GM23338 (cell line): ENCODE measurements around the gene RPTOR. TPM values are rescaled to one million over a fixed set of nuclear protein-coding genes. Genes with fewer than 3 reads are reported as not detected.

Experiments used
- ATAC-seq: fragments of 200-7000 bp; cut with Tn5 transposase; 3 replicates; pipeline ENCODE4 v1.9.1; 2020
- DNase-seq: peaks from one replicate; pipeline ENCODE4 v3.0.0-alpha.2; 2015; ENCODE audit warnings: low spot score
- H2AFZ ChIP-seq: fragments of 200-600 bp; sonication (generic); 2 replicates; pipeline ENCODE4 v1.8.0; 2016; ENCODE audit warnings: antibody characterized with exemption, mild to moderate bottlenecking, moderate library complexity
- H3F3A ChIP-seq: fragments of 200-600 bp; sonication (generic); replicated peaks from 2 replicates; pipeline ENCODE4 v1.8.0; 2017; ENCODE audit warnings: antibody characterized with exemption, mixed run types, low read depth
- H3K27ac ChIP-seq: fragments of 200-600 bp; sonication (generic); 2 replicates; pipeline ENCODE4 v1.6.1; 2016; ENCODE audit warnings: low read depth
- H3K27me3 ChIP-seq: fragments of 200-600 bp; sonication (generic); 2 replicates; pipeline ENCODE4 v1.8.0; 2016; ENCODE audit warnings: mild to moderate bottlenecking, mixed run types, moderate library complexity; ENCODE audit not compliant: insufficient read depth
- H3K36me3 ChIP-seq: fragments of 200-600 bp; sonication (generic); 2 replicates; pipeline ENCODE4 v1.8.0; 2016; ENCODE audit warnings: mild to moderate bottlenecking; ENCODE audit not compliant: insufficient read depth
- H3K4me1 ChIP-seq: fragments of 200-600 bp; sonication (generic); 2 replicates; pipeline ENCODE4 v1.8.0; 2016; ENCODE audit warnings: mild to moderate bottlenecking, moderate library complexity; ENCODE audit not compliant: insufficient read depth
- H3K4me2 ChIP-seq: fragments of 200-600 bp; sonication (generic); 2 replicates; pipeline ENCODE4 v1.7.1; 2017; ENCODE audit warnings: mixed run types
- H3K4me3 ChIP-seq: fragments of 200-600 bp; sonication (generic); 2 replicates; pipeline ENCODE4 v1.6.1; 2016; ENCODE audit warnings: mixed run types
- H3K79me2 ChIP-seq: fragments of 200-600 bp; sonication (generic); replicated peaks from 2 replicates; pipeline ENCODE4 v1.8.0; 2017; ENCODE audit warnings: mild to moderate bottlenecking; ENCODE audit not compliant: insufficient read depth
- H3K9me2 ChIP-seq: fragments of 200-600 bp; sonication (generic); 2 replicates; pipeline ENCODE4 v1.8.0; 2017; ENCODE audit not compliant: insufficient read depth
- H4K20me1 ChIP-seq: fragments of 200-600 bp; sonication (generic); replicated peaks from 2 replicates; pipeline ENCODE4 v1.8.0; 2017; ENCODE audit warnings: mild to moderate bottlenecking; ENCODE audit not compliant: insufficient read depth
- H3K27ac Mint-ChIP-seq: 2 replicates; pipeline ENCODE4 v1.8.0; 2020; ENCODE audit warnings: inconsistent platforms, mild to moderate bottlenecking, moderate library complexity, mixed read lengths
- H3K27me3 Mint-ChIP-seq: 3 replicates; pipeline ENCODE4 v1.8.0; 2022; ENCODE audit warnings: low read depth, mild to moderate bottlenecking, moderate library complexity, mixed read lengths, inconsistent platforms; ENCODE audit not compliant: insufficient read depth, poor library complexity
- H3K36me3 Mint-ChIP-seq: 3 replicates; pipeline ENCODE4 v1.8.0; 2021; ENCODE audit warnings: low read depth, mild to moderate bottlenecking, inconsistent platforms, moderate library complexity, mixed read lengths
- H3K4me1 Mint-ChIP-seq: 3 replicates; pipeline ENCODE4 v1.8.0; 2020; ENCODE audit warnings: mild to moderate bottlenecking, inconsistent platforms, mixed read lengths
- H3K4me3 Mint-ChIP-seq: 3 replicates; pipeline ENCODE4 v1.8.0; 2021; ENCODE audit warnings: moderate library complexity, mild to moderate bottlenecking, inconsistent platforms, mixed read lengths
- H3K9me3 Mint-ChIP-seq: 3 replicates; pipeline ENCODE4 v1.8.0; 2020; ENCODE audit warnings: moderate library complexity, mild to moderate bottlenecking, inconsistent platforms, mixed read lengths
- CREB1 ChIP-seq: fragments of 250-450 bp; sonication (Bioruptor Pico); IDR thresholded peaks from 2 replicates; pipeline ENCODE4 v1.5.0; 2020; ENCODE audit warnings: low read depth, mild to moderate bottlenecking, moderate library complexity
- CTCF ChIP-seq, 2 experiments: fragments of 200-600 bp in 1 of 2; sonication (generic) in 1 of 2; conservative IDR thresholded peaks; 2 replicates each; pipeline versions ENCODE4 v1.5.1 to v1.6.1; 2016 to 2017; ENCODE audit warnings: antibody characterized with exemption in 2 of 2, low read depth in 2 of 2, mild to moderate bottlenecking in 2 of 2, moderate library complexity in 1 of 2
- ETS1 ChIP-seq: IDR thresholded peaks from 2 replicates; pipeline ENCODE4 v1.6.1; 2016; ENCODE audit warnings: antibody characterized with exemption
- EZH2phosphoT487 ChIP-seq: fragments of 200-600 bp; sonication (generic); IDR thresholded peaks from one replicate; pipeline ENCODE4 v1.8.1; 2018; ENCODE audit warnings: antibody characterized with exemption; ENCODE audit not compliant: unreplicated experiment
- JUNB ChIP-seq: IDR thresholded peaks from one replicate; pipeline ENCODE4 v1.6.1; 2016; ENCODE audit warnings: antibody characterized with exemption; ENCODE audit not compliant: unreplicated experiment
- POLR2AphosphoS5 ChIP-seq: IDR thresholded peaks from 2 replicates; pipeline ENCODE4 v1.6.1; 2016; ENCODE audit warnings: antibody characterized with exemption, low read depth
- STAT1 ChIP-seq: IDR thresholded peaks from one replicate; pipeline ENCODE4 v1.6.1; 2016; ENCODE audit warnings: antibody characterized with exemption; ENCODE audit not compliant: unreplicated experiment
- ZNF114 ChIP-seq: fragments of 250-450 bp; sonication (Bioruptor Pico); IDR thresholded peaks from 2 replicates; pipeline ENCODE4 v1.5.0; 2020; ENCODE audit warnings: mild to moderate bottlenecking, moderate library complexity
- ZNF331 ChIP-seq: fragments of 250-450 bp; sonication (Bioruptor Pico); IDR thresholded peaks from 2 replicates; pipeline ENCODE4 v1.5.0; 2020; ENCODE audit warnings: low read depth, mild to moderate bottlenecking, moderate library complexity
- ZNF462 ChIP-seq: fragments of 250-450 bp; sonication (Bioruptor Pico); IDR thresholded peaks from 2 replicates; pipeline ENCODE4 v1.5.0; 2020; ENCODE audit warnings: mild to moderate bottlenecking, moderate library complexity
- polyA plus RNA-seq: library from polyadenylated mRNA; unstranded; fragments of >200 nt; fragmentation: Nextera tagmentation; extraction: Ambion mirVana; gene quantifications from 2 replicates; pipeline ENCODE4 v1.2.1, GENCODE V29; 2016
- total RNA-seq: library from RNA; depleted of rRNA; stranded (reverse); fragments of >200 nt; shearing (Covaris generic); gene quantifications from 2 replicates; pipeline ENCODE4 v1.2.3, GENCODE V29; 2014

The RPTOR gene
- total and polyA plus RNA-seq, 2 experiments from 2014 or later: 9.5 to 38.0 TPM

- H3K27ac Mint-ChIP-seq: no peak overlapping the region
- no peaks in the 10 kb centered on the region for H3K27me3 ChIP-seq
- ATAC-seq: no peak
Measured at GRCh38 chr17:80503921-80504320, 40.7 kb upstream of the RPTOR start.

More at GRCh38 chr17:80503921-80504320, 40.7 kb upstream of the RPTOR start:
- Mint-ChIP-seq H3K9me3 (no peaks in the 10 kb centered on the region), H3K36me3 (peaks cover 3% of the 10 kb centered on the region; the same call in 1 of the 3 replicates), H3K4me3 (no peak overlapping the region), H3K27me3 (peaks cover 12% of the 10 kb centered on the region), H3K4me1 (peaks cover 5% of the 10 kb centered on the region)
- TF ChIP-seq POLR2AphosphoS5 (no peak), ZNF114 (CRISPR knock-in tag) (no peak), CREB1 (CRISPR knock-in tag) (no peak), ETS1 (no peak), JUNB (no peak), ZNF462 (CRISPR knock-in tag) (no peak), CTCF (conservative IDR thresholded peaks at IDR 0.05; ENCODE audit: low read depth in 2 of 2) (no peak), STAT1 (no peak), EZH2phosphoT487 (no peak), ZNF331 (no peak)
- Histone ChIP-seq H3K9me2 (no peaks in the 10 kb centered on the region), H3F3A (no peaks in the 10 kb centered on the region), H3K79me2 (no peaks in the 10 kb centered on the region), H3K36me3 (no peaks in the 10 kb centered on the region), H3K4me1 (no peaks in the 10 kb centered on the region), H2AFZ (no peak overlapping the region), H3K27ac (no peak overlapping the region), H3K4me3 (no peak overlapping the region), H4K20me1 (no peaks in the 10 kb centered on the region), H3K4me2 (no peak overlapping the region)
- DNase-seq: no peak
